ENCODE data around the gene PSEN2. TPM values are rescaled to one million over a fixed set of nuclear protein-coding genes. Genes with fewer than 3 reads are reported as not detected.
"Not testable (repeated sequence)": the region's sequence is repeated elsewhere in the genome, so short reads cannot be mapped to it uniquely, and the experiment has no call there.

Gene PSEN2
- 1.8 TPM for polyA plus RNA-seq (2013, experiment 1 of 2; ENCODE audit: insufficient read length)
- 2.5 TPM for polyA plus RNA-seq (2013, experiment 2 of 2; ENCODE audit: insufficient read length)

- DNase-seq: peak; percentile 26
Measured at GRCh38 chr1:226870401-226871279, at the start of gene PSEN2. TSS of gene PSEN2 (plus strand) at chr1:226870616. CDS start at chr1:226881908, 11,292 bp downstream.

GRCh38 chr1:226820941-226821718, 49.3 kb upstream of the PSEN2 start:
- DNase-seq: peak; percentile 95

GRCh38 chr1:226821719-226822085, 48.7 kb upstream of the PSEN2 start:
- DNase-seq: peak; percentile 35

- no peak for DNase-seq
Measured at GRCh38 chr1:226823643-226824042, 46.8 kb upstream of the PSEN2 start.

GRCh38 chr1:226825037-226825745, 45.2 kb upstream of the PSEN2 start:
- no peak for DNase-seq

GRCh38 chr1:226825746-226826100, 44.7 kb upstream of the PSEN2 start:
- DNase-seq: no peak

- no peak for DNase-seq
Measured at GRCh38 chr1:226826479-226827261, 43.7 kb upstream of the PSEN2 start.

- DNase-seq: no peak
Measured at GRCh38 chr1:226827458-226827857, 43.0 kb upstream of the PSEN2 start.

GRCh38 chr1:226827968-226828513, 42.4 kb upstream of the PSEN2 start:
- DNase-seq: peak; percentile 92

GRCh38 chr1:226829105-226829504, 41.3 kb upstream of the PSEN2 start:
- no peak for DNase-seq

GRCh38 chr1:226831953-226832352, 38.5 kb upstream of the PSEN2 start:
- no peak for DNase-seq

- DNase-seq: no peak
Measured at GRCh38 chr1:226832613-226833012, 37.8 kb upstream of the PSEN2 start.

- not testable (repeated sequence) for DNase-seq
Measured at GRCh38 chr1:226834179-226834578, 36.2 kb upstream of the PSEN2 start.

GRCh38 chr1:226835396-226835795, 35.0 kb upstream of the PSEN2 start:
- DNase-seq: not testable (repeated sequence)

- DNase-seq: not testable (repeated sequence)
Measured at GRCh38 chr1:226837966-226838365, 32.5 kb upstream of the PSEN2 start.

GRCh38 chr1:226838456-226838855, 32.0 kb upstream of the PSEN2 start:
- no peak for DNase-seq

GRCh38 chr1:226845624-226846023, 24.8 kb upstream of the PSEN2 start:
- no peak for DNase-seq

GRCh38 chr1:226846786-226847185, 23.6 kb upstream of the PSEN2 start:
- DNase-seq: no peak

- DNase-seq: not testable (repeated sequence)
Measured at GRCh38 chr1:226854548-226854947, 15.9 kb upstream of the PSEN2 start.

- peak; percentile 36 for DNase-seq
Measured at GRCh38 chr1:226862890-226863289, 7.5 kb upstream of the PSEN2 start.

- DNase-seq: peak; percentile 76
Measured at GRCh38 chr1:226863446-226863845, 7.0 kb upstream of the PSEN2 start.

GRCh38 chr1:226864311-226864710, 6.1 kb upstream of the PSEN2 start:
- no peak for DNase-seq
